GM18951 (cell line): ENCODE results near the gene ESRRA.
A peak's percentile ranks its signal among the peaks of the same experiment; 100 is the strongest.

Experiments used
- POLR2A ChIP-seq: IDR thresholded peaks from 4 replicates; pipeline ENCODE4 v1.6.1; 2011; ENCODE audit warnings: mild to moderate bottlenecking; ENCODE audit not compliant: insufficient read length, insufficient read depth; ENCODE audit errors: extremely low read depth
- in situ Hi-C: fragments of 300-500 bp; cut with MboI; formaldehyde crosslinking; loops from one replicate; pipeline ENCODE4 v1.12.0; 2022; ENCODE audit warnings: low sequenced_read_pairs, mixed read lengths, inconsistent platforms; ENCODE audit not compliant: unreplicated experiment

Gene ESRRA

DNA sequence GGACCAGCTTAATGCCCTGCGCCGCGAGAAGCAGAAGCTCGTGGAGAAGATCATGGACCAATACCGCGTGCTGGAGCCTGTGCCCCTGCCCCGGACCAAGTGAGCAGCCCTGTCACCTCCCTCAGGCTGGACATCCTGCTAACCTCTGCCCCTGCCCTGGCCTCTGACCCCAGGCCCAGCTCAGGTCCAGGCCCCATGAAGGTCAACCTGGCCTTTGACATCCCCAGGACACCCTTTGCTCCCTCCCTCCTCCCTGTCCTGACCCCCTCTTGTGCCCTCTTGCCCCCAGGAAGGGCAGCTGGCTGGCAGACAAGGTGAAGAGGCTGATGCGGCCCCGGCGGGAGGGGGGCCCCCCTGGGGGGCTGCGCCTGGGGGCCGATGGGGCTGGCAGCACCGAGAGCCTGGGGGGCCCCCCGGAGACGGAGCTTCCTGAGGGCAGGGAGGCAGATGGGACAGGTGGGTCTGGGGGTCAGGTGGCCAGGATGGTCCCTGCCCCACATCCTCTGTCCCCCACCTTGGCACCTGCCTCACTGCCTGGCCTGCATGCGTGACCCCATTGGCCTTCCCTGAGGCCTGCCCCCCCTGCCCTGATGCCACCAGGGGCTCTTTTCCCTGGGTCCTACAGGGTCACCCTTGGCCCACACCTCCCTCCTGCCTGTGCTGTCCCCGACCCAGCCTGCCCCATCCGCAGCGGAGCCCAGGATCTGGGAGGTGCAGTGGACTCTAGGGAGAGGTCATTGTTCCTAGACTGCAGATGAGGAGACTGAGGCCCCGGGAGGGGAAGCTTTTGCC lies 48.6 kb downstream of the ESRRA start:
- no peak for TF ChIP-seq POLR2A
- in situ Hi-C loops: no loop called here

- no peak for TF ChIP-seq POLR2A
- in situ Hi-C loops: no loop called here
Observed at GRCh38 chr11:64355078-64355940, 50.0 kb downstream of the ESRRA start.

DNA sequence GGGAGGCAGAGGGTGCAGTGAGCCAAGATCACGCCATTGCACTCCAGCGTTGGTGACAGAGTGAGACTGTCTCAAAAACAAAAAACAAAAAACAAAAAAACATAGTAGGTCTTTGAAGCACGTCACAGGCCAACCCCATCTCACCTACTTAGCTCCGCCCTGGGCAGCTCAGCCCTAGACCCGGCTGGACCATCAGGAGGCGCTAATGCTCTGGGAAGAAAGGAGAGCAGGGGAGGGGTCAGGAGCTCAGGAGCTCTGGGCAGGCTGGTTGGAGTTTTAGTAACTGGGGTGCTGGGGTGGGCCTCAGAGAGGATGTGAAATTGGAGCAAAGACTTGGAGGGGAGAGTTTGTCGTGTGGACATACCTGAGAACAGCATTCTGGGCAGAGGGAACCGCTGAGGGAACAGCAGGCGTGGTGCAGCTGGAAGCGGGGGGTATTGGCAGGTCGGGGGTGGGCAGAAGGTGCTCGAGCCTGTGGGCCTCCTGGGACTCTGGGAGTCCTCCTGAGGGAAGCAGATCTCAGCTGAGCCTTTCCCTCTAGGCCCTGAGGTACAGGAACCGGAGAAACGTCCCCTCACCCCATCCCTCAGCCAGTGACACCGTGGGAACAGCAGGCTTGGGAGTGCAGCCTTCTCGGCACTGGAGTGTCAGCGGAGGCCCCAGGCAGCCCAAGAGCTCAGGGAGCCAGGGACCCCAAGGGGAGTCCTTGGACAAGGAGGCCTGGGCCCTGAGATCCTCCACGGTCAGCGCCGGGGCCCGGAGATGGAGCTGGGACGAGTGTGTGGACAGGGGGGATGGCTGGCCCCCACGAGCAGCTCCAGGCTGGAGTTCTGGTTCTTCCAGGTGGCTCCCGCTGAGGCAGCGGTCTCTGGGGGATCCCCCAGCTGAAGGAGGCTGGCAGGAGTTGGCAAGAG lies 51.4 kb downstream of the ESRRA start:
- TF ChIP-seq POLR2A: no peak
- in situ Hi-C loops: no loop called here

GRCh38 chr11:64357446-64357845 lies 52.1 kb downstream of the ESRRA start:
- TF ChIP-seq POLR2A: no peak
- in situ Hi-C loops: no loop called here

DNA sequence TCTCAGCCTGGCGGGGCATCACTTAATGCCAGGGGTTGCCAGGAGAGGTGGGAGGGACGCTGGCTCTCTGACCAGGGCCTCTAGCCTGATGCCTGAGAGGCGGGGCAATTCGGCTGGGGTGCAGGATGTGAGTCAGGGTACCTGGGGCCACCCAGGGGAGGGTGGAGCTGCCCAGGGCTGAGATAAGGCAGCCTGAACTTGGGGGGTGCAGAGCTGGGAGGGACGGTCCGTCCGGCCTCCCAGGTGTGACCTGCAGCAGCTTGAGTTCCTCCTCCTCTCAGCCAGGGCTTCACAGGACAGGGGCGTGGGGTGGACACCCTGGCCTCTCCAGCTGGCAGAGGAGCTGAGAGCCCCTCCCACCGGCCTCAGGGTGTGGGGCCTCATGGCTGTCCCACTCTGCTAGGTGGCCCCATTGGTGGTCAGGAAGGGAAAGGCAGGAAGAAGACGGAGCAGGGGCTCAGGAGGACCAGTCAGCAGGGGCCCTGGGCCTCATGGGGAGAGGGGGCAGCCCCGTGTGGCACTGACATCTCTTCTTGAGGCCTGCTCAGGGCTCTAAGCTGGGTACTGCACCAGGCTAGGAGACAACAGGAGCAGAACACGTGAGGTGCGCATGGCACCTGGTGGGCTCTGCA lies 52.7 kb downstream of the ESRRA start:
- TF ChIP-seq POLR2A: no peak
- in situ Hi-C loops: no loop called here

DNA sequence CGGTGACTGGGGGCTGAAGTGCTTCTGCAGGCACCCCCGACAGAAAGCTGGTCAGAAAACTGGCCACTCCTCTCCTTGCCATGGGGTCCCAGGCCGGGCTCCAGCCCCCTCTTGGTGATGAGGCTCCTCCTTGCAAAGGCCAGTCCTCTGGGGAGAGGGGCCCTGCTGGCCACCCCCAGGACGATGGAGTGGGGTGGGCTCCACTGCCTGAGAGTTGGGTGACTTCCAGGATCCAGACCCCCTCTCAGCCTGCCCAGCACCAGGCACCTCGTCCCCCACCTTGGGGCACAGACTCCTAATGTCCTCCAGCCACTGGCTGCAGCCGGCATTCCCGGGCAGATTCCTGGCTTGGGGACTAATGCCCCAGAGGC lies 53.2 kb downstream of the ESRRA start:
- no peak for TF ChIP-seq POLR2A
- in situ Hi-C loops: no loop called here

- in situ Hi-C loops: no loop called here
Observed at GRCh38 chr11:64358907-64359711, 53.8 kb downstream of the ESRRA start, which contains the start of gene RPS6KA4. TSS of gene RPS6KA4 (plus strand) at chr11:64359162. CDS start at chr11:64359236, 74 bp downstream.

GRCh38 chr11:64359712-64360445 lies 54.6 kb downstream of the ESRRA start:
- TF ChIP-seq POLR2A: no peak
- in situ Hi-C loops: no loop called here

More at GRCh38 chr11:64358907-64359711, 53.8 kb downstream of the ESRRA start, which contains the start of gene RPS6KA4:
- TF ChIP-seq POLR2A: peak; percentile 81

DNA sequence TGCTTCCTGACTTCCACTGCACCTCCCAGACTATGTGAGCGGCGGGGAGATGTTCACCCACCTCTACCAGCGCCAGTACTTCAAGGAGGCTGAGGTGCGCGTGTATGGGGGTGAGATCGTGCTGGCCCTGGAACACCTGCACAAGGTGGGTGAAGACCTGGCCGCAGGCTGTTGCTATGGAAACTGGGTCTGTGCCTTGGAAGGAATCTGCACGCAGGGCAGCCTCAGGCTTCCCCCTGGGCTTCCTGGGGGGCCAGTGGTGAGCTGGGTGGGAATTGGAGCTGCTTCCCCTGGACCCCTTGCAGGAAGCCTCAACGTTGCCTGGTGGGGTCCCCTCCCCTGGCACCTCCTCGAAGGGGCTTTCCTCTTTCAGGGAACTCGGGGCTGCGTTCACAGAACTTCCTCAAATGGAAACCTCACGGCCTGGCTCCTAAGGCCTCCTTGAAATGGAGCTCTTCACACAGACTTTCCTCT lies 55.2 kb downstream of the ESRRA start:
- no peak for TF ChIP-seq POLR2A
- in situ Hi-C loops: no loop called here

- no peak for TF ChIP-seq POLR2A
- in situ Hi-C loops: no loop called here
Observed at GRCh38 chr11:64361659-64362058, 56.3 kb downstream of the ESRRA start.

DNA sequence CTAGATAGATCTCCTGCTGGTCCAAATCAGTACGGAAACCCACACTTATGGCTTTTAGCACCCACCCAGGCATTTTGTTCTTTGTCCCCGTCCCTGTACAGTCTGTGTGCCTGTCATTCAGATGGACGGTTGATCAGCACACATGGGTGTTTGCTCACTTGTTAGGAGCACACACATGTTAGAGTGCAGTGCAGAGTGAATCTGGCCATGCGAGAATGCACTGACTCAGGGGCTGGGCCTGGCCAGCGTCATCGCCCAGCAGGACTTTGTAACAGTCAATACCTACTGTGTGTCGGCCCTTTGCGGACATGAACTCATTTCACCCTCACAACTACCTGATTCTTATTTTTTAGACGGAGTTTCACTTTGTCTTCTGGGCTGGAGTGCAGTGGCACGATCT lies 57.0 kb downstream of the ESRRA start:
- in situ Hi-C loops: no loop called here

More for the DNA sequence above, 57.0 kb downstream of the ESRRA start:
- no peak for TF ChIP-seq POLR2A
